Lower lobe of right lung (tissue), 2 donors: Measurements from ENCODE around the gene GARIN1A. TPM values are rescaled to one million over a fixed set of nuclear protein-coding genes. Genes with fewer than 3 reads are reported as not detected.
"Not testable (repeated sequence)": the region's sequence is repeated elsewhere in the genome, so short reads cannot be mapped to it uniquely, and the experiment has no call there.

Experiments used
- ATAC-seq, 2 donors: fragments of 200-7000 bp; cut with Tn5 transposase; one replicate each; pipeline ENCODE4 v1.9.1; 2020 to 2022; ENCODE audit warnings: mild to moderate bottlenecking in 2 of 2, moderate library complexity in 2 of 2
- DNase-seq: peaks from one replicate; pipeline ENCODE4 v3.0.0-alpha.2; 2020
- H3K27ac ChIP-seq: fragments of 200-600 bp; one replicate; pipeline ENCODE4 v1.8.0; 2022
- H3K27me3 ChIP-seq: fragments of 200-600 bp; one replicate; pipeline ENCODE4 v1.8.0; 2022; ENCODE audit warnings: low read depth
- H3K36me3 ChIP-seq: fragments of 200-600 bp; one replicate; pipeline ENCODE4 v1.8.0; 2022; ENCODE audit warnings: mild to moderate bottlenecking
- H3K4me1 ChIP-seq: fragments of 200-600 bp; one replicate; pipeline ENCODE4 v1.8.0; 2022
- H3K4me3 ChIP-seq: fragments of 200-600 bp; one replicate; pipeline ENCODE4 v1.8.0; 2022; ENCODE audit warnings: mild to moderate bottlenecking
- H3K9me3 ChIP-seq: fragments of 200-600 bp; one replicate; pipeline ENCODE4 v1.8.0; 2022
- CTCF ChIP-seq: fragments of 200-600 bp; IDR thresholded peaks from one replicate; pipeline ENCODE4 v1.8.0; 2022; ENCODE audit warnings: antibody characterized with exemption, mild to moderate bottlenecking
- intact Hi-C: fragments of 100-400 bp; cut with DNase I; formaldehyde crosslinking; loops from one replicate; pipeline ENCODE4 v1.11.0; 2022
- total RNA-seq: library from RNA; stranded (reverse); fragmentation: NEBNext Ultra II Directional; extraction: Animal tissue kit (Norgen Biotek cat#: 25700); gene quantifications from one replicate; pipeline ENCODE4 v1.2.1, GENCODE V29; 2021
- donor health status: DM: no; HTN: yes; CAD: no; lungs with severe emphysema.

GARIN1A gene
- total RNA-seq, 1 donor from 2014 or later, result 3.4 TPM

GRCh38 chr7:128672927-128673517 lies 930 bp downstream of the GARIN1A start:
- peak; percentile 35 to 40 for ATAC-seq
- DNase-seq, result no peak
- H3K9me3 ChIP-seq, result no peaks in the 10 kb centered on the region
- no peak overlapping the region for H3K4me3 ChIP-seq
- no peaks in the 10 kb centered on the region for H3K27me3 ChIP-seq
- no peaks in the 10 kb centered on the region for H3K4me1 ChIP-seq
- intact Hi-C loops, result no loop called here
- no peak overlapping the region for H3K27ac ChIP-seq
- peak; percentile 29 for TF ChIP-seq CTCF
- no peaks in the 10 kb centered on the region for H3K36me3 ChIP-seq

DNA sequence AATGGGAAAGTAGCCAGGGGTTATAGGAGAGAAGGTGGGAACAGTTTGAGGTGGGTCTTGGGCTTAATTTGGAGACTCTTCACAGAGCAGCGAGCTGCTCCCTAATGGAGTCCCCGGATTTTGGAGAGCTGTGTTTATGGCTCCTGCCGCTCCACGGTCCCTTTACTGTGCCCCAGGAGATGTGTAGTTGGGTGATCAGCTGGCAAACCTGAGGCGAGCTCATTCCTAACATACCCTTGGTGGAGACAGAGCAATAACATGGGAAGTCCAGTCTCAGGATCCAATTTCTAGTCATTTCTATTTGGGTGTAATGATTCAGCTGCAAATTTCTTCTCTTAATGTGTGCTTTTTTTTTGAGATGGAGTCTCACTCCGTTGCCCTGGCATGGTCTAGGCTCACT lies 1.5 kb downstream of the GARIN1A start:
- H3K36me3 ChIP-seq, result no peaks in the 10 kb centered on the region
- no peak for DNase-seq
- no peak for ATAC-seq
- no peaks in the 10 kb centered on the region for H3K4me1 ChIP-seq
- no peak overlapping the region for H3K4me3 ChIP-seq
- H3K9me3 ChIP-seq, result no peaks in the 10 kb centered on the region
- no peak overlapping the region for H3K27ac ChIP-seq
- intact Hi-C loops, result no loop called here
- no peak for TF ChIP-seq CTCF
- no peaks in the 10 kb centered on the region for H3K27me3 ChIP-seq

GRCh38 chr7:128676665-128677064 lies 4.6 kb downstream of the GARIN1A start:
- no peak overlapping the region for H3K4me3 ChIP-seq
- ATAC-seq (no peak), DNase-seq (no peak)
- intact Hi-C loops, result no loop called here
- no peak for TF ChIP-seq CTCF
- no peaks in the 10 kb centered on the region for H3K36me3 ChIP-seq
- no peaks in the 10 kb centered on the region for H3K9me3 ChIP-seq
- H3K27me3 ChIP-seq, result no peaks in the 10 kb centered on the region
- no peak overlapping the region for H3K27ac ChIP-seq
- no peaks in the 10 kb centered on the region for H3K4me1 ChIP-seq

DNA sequence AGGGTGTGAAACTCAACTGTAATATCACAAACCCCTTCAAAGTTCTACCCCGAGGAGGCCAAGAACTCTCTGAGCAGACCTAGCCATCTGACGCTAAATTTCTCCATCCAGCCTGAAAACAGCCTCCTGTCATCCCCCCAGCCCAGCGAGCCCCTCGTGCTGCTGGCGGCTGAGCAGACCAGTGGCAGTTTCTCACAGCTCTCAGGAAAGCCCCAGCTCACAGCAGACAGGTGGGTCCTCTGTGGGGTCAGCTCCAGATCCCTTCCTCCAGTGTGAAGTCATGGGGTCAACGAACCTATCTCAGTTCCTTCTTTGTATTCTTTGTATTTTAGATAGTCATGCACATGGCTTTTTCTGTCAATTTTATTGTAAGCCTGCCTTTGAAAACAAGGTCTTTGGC lies 7.8 kb downstream of the GARIN1A start:
- DNase-seq (no peak), ATAC-seq (no peak)
- Histone ChIP-seq H3K4me1 (no peaks in the 10 kb centered on the region), H3K27ac (no peak overlapping the region), H3K4me3 (no peak overlapping the region), H3K9me3 (no peaks in the 10 kb centered on the region), H3K27me3 (no peaks in the 10 kb centered on the region), H3K36me3 (peaks cover 4% of the 10 kb centered on the region)
- no peak for TF ChIP-seq CTCF
- intact Hi-C loops, result no loop called here

DNA sequence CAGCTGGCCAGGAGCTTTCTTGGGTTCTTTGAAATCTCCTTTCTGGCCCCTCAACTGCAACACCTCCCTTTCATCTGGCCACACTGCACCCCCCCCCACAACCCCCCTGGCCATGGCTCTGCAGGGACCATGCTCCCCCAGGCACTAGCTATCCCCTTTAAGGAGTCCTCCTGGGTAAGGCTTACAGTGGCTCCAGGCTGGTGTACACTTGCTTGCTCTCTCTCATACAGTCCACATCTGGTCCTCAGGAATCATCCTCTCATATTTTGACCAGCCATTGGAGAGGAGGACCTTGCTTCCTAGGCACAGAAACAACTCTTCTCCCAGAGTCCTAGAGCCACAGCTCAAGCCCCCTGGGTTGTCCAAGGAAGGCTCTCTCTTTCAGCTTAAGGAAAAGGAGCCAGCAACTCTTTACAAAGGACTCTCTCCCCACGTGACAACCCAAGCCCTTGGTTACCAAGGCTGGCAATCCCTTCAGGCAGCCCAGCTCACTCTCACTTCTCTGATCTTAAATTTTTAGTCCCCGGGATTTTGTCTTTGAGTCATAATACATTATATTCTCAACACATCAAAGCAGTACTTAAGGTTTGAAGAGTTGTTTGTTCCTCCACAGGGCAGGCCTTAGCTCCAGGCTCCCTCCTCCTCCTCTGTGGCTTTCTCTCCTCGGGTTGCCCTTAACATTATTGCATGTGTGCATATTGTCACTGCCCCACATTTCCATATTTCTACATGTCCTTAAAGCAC lies 9.9 kb downstream of the GARIN1A start:
- Histone ChIP-seq H3K9me3 (no peaks in the 10 kb centered on the region), H3K27me3 (no peaks in the 10 kb centered on the region), H3K36me3 (peaks cover 4% of the 10 kb centered on the region), H3K27ac (no peak overlapping the region), H3K4me1 (no peaks in the 10 kb centered on the region), H3K4me3 (no peak overlapping the region)
- intact Hi-C loops, result no loop called here
- no peak for ATAC-seq
- DNase-seq, result no peak
- no peak for TF ChIP-seq CTCF

GRCh38 chr7:128683270-128683669 lies 11.2 kb downstream of the GARIN1A start:
- intact Hi-C loops, H3K27me3 ChIP-seq, H3K4me1 ChIP-seq, DNase-seq, H3K36me3 ChIP-seq, H3K9me3 ChIP-seq, H3K27ac ChIP-seq, H3K4me3 ChIP-seq, ATAC-seq: not testable (repeated sequence)

DNA sequence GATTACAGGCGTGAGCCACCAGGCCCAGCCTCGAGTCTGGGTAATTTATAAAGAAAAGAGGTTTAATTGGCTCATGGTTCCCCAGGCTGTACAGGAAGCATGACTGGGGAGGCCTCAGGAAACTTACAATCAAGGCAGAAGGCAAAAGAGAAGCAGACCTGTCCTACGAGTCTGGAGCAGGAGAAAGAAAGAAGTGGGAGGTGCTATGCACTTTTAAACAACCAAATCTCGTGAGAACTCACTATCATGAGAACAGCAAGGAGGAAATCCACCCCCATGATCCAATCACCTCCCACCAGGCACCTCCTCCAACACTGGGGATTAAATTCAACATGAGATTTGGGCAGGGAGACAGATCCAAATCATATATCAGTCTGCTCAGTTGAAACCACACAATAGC lies 11.6 kb downstream of the GARIN1A start:
- ATAC-seq, H3K4me3 ChIP-seq, H3K27me3 ChIP-seq, H3K4me1 ChIP-seq, intact Hi-C loops, DNase-seq, H3K36me3 ChIP-seq, H3K9me3 ChIP-seq, H3K27ac ChIP-seq: not testable (repeated sequence)
